IPS DF 6.9 (cell line): ENCODE results near the gene PRF1.

Source experiments
- DNase-seq: peaks from one replicate; pipeline ENCODE4 v3.0.0-alpha.2; 2013; ENCODE audit warnings: low read depth, low spot score
- H3K27ac ChIP-seq: one replicate; pipeline ENCODE4 v1.5.1; 2013; ENCODE audit warnings: low read length, control low read depth
- H3K27me3 ChIP-seq: 2 replicates; pipeline ENCODE4 v1.6.1; 2013; ENCODE audit warnings: mild to moderate bottlenecking, low read length; ENCODE audit not compliant: control insufficient read depth, insufficient read depth
- H3K36me3 ChIP-seq: 2 replicates; pipeline ENCODE4 v1.6.1; 2013; ENCODE audit warnings: low read length; ENCODE audit not compliant: control insufficient read depth, insufficient read depth
- H3K4me1 ChIP-seq: 2 replicates; pipeline ENCODE4 v1.6.1; 2013; ENCODE audit warnings: low read length; ENCODE audit not compliant: control insufficient read depth, insufficient read depth
- H3K4me3 ChIP-seq: 2 replicates; pipeline ENCODE4 v1.5.1; 2013; ENCODE audit warnings: mild to moderate bottlenecking, low read length
- H3K9me3 ChIP-seq: 2 replicates; pipeline ENCODE4 v1.6.1; 2013; ENCODE audit warnings: low read length, inconsistent platforms; ENCODE audit not compliant: control insufficient read depth, insufficient read depth
- WGBS: extraction: QIAGEN DNeasy Blood & Tissue Kit; methylation state at CpG from one replicate; pipeline ENCODE4 v1.1.7; 2013; ENCODE audit warnings: mixed read lengths, missing lambda C conversion rate; ENCODE audit not compliant: insufficient read length, insufficient coverage; 5-methylcytosine and 5-hydroxymethylcytosine counted together

PRF1 gene

GRCh38 chr10:70578371-70578947 is 24.1 kb downstream of the PRF1 start:
- H3K4me3 ChIP-seq, result no peak overlapping the region
- no peak for DNase-seq
- H3K27ac ChIP-seq, result no peak overlapping the region
- no peaks in the 10 kb centered on the region for H3K9me3 ChIP-seq
- WGBS, result no CpG with 5 or more reads among the region's 7 CpGs
- H3K36me3 ChIP-seq, result no peaks in the 10 kb centered on the region
- H3K4me1 ChIP-seq, result no peaks in the 10 kb centered on the region
- no peaks in the 10 kb centered on the region for H3K27me3 ChIP-seq

- Histone ChIP-seq H3K36me3 (no peaks in the 10 kb centered on the region), H3K9me3 (no peaks in the 10 kb centered on the region), H3K4me3 (no peak overlapping the region), H3K27me3 (no peaks in the 10 kb centered on the region), H3K27ac (no peak overlapping the region), H3K4me1 (no peaks in the 10 kb centered on the region)
- WGBS, result no CpG with 5 or more reads among the region's 2 CpGs
- no peak for DNase-seq
Measured at GRCh38 chr10:70576803-70577517, 25.6 kb downstream of the PRF1 start.

- H3K4me1 ChIP-seq, result no peaks in the 10 kb centered on the region
- no peak for DNase-seq
- H3K4me3 ChIP-seq, result no peak overlapping the region
- no peak overlapping the region for H3K27ac ChIP-seq
- no peaks in the 10 kb centered on the region for H3K36me3 ChIP-seq
- no CpG with 5 or more reads among the region's 12 CpGs for WGBS
- no peaks in the 10 kb centered on the region for H3K9me3 ChIP-seq
- no peaks in the 10 kb centered on the region for H3K27me3 ChIP-seq
Measured at GRCh38 chr10:70575874-70576802, 26.4 kb downstream of the PRF1 start.

- Histone ChIP-seq H3K4me1 (no peaks in the 10 kb centered on the region), H3K4me3 (no peak overlapping the region), H3K9me3 (no peaks in the 10 kb centered on the region), H3K36me3 (no peaks in the 10 kb centered on the region), H3K27ac (no peak overlapping the region), H3K27me3 (no peaks in the 10 kb centered on the region)
- WGBS, result no CpG with 5 or more reads among the region's 4 CpGs
- DNase-seq, result no peak
Measured at GRCh38 chr10:70575486-70575873, 27.1 kb downstream of the PRF1 start.

GRCh38 chr10:70573599-70574506 is 28.7 kb downstream of the PRF1 start:
- H3K27ac ChIP-seq, result no peak overlapping the region
- H3K4me1 ChIP-seq, result no peaks in the 10 kb centered on the region
- DNase-seq, result no peak
- no peaks in the 10 kb centered on the region for H3K27me3 ChIP-seq
- no peaks in the 10 kb centered on the region for H3K36me3 ChIP-seq
- H3K4me3 ChIP-seq, result no peak overlapping the region
- no CpG with 5 or more reads among the region's 11 CpGs for WGBS
- H3K9me3 ChIP-seq, result no peaks in the 10 kb centered on the region

- Histone ChIP-seq H3K9me3 (no peaks in the 10 kb centered on the region), H3K36me3 (peaks cover 3% of the 10 kb centered on the region; the same call in 1 of the 2 replicates), H3K4me1 (no peaks in the 10 kb centered on the region), H3K27me3 (no peaks in the 10 kb centered on the region), H3K27ac (no peak overlapping the region), H3K4me3 (no peak overlapping the region)
- DNase-seq, result no peak
- no CpG with 5 or more reads among the region's 16 CpGs for WGBS
Measured at GRCh38 chr10:70571636-70572439, 30.7 kb downstream of the PRF1 start.

GRCh38 chr10:70571236-70571635 is 31.3 kb downstream of the PRF1 start:
- Histone ChIP-seq H3K36me3 (peaks cover 3% of the 10 kb centered on the region; the same call in 1 of the 2 replicates), H3K4me1 (no peaks in the 10 kb centered on the region), H3K9me3 (no peaks in the 10 kb centered on the region), H3K27me3 (no peaks in the 10 kb centered on the region), H3K27ac (no peak overlapping the region), H3K4me3 (no peak overlapping the region)
- no CpG with 5 or more reads among the region's 4 CpGs for WGBS
- DNase-seq, result no peak

GRCh38 chr10:70568781-70569495 is 33.6 kb downstream of the PRF1 start:
- Histone ChIP-seq H3K4me1 (no peaks in the 10 kb centered on the region), H3K36me3 (peaks cover 10% of the 10 kb centered on the region), H3K27me3 (no peaks in the 10 kb centered on the region), H3K9me3 (no peaks in the 10 kb centered on the region), H3K4me3 (no peak overlapping the region), H3K27ac (no peak overlapping the region)
- WGBS, result no CpG with 5 or more reads among the region's 7 CpGs
- DNase-seq, result no peak

- Histone ChIP-seq H3K4me1 (no peaks in the 10 kb centered on the region), H3K27ac (no peak overlapping the region), H3K9me3 (no peaks in the 10 kb centered on the region), H3K27me3 (no peaks in the 10 kb centered on the region), H3K4me3 (no peak overlapping the region), H3K36me3 (peaks cover 10% of the 10 kb centered on the region)
- no peak for DNase-seq
- no CpG with 5 or more reads among the region's 3 CpGs for WGBS
Measured at GRCh38 chr10:70568113-70568512, 34.4 kb downstream of the PRF1 start.
